NCI-H748 (cell line): ENCODE results near the gene HS6ST3.

Experiments used
- DNase-seq: peaks from one replicate; lab custom pipeline; 2025; ENCODE audit not compliant: unreplicated experiment; lab: John Stamatoyannopoulos, UW

The HS6ST3 gene

DNA sequence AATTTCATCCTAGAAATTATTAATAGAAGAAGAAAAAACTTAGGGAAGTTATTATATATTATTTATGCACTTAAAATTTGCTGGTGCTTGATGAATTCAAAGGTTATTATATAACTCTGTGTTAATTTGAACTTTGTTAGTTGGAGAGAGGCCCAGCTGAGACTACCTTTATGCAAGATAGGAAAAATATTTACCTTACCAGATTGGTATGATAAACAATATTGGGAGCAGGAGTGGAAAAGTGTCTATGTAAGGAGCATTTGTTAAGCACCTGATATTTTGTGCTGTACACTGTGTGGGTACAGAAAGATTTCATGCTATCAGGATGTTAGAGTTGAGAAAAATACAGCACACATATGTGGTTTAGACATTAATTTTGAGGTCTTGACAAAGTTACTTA is 547.1 kb downstream of the HS6ST3 start:
- DNase-seq: no peak

DNA sequence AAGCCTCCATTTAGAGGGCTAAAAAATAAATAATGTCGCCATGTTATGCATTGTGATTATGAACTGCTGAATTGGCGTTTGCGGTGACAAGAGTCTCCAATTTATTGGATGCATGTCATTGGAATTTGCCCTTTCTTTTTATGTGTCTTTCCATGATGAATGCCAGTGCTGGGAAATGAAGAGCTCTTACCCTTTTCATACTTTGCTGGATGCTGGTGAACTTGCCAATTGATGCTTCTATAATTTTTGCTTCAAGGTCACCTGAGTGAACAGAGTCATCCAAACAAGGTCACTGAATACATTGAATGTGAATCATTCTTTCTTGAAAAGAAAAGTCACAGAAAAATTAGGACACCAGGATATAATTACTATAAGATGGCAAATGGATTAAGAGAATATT is 556.2 kb downstream of the HS6ST3 start:
- no peak for DNase-seq

DNA sequence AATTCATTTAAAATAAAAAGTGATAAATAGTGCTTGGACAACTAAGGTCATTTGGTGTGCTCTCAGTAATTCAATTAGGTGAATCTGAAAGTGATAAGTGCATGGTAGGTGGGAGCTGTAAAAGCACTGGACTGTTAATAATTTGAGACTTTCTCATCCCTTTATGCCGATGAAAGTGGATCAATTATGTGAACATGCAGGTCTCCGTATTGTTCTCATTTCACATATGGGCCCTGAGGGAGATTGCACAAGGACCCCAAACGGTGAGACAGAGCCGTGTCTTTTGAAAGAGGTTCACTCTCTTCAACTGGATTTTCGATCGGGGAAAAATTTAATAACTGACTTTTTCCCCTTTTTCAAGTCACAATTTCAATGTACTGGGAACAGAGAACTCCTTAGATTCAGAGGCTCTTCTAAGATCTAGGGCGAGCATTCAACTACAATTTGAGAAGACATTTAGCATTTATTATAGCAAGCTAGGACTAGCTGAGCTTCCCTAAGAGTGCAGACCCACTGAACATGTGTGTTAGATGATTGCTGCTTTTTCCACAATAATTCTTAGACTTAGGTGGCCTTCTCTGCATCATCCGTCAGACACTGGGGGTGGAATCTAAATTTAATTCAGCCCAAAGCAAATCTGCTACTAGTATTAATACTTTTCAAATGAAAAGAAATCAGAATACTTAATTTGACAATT is 556.8 kb downstream of the HS6ST3 start:
- no peak for DNase-seq

DNA sequence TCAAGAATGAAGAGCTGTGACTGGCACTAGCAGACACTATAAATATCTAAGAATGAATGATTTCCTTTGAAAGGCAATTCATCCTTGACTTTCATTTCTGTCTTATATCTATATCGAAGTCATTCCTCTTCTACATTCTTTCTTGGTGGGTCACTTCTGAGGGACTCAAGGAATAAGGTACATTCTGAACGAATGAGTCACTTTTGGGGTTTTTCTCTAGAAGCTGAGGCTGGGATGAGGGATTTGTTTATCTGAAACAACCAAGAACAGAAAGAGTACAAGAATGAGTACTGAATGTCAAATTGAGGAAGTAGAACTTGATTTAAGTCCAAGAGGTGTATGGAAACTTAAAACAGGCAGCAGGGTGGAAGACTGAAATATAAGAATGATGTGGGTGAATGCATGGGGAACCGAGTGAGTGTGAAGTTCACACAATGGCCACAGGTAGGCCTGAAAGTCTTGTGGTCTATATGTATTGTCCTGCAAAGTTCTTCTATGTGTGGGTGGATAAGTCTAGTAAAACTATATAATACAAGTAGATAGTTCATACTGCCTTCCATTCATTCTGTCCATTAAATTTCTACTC is 560.5 kb downstream of the HS6ST3 start:
- no peak for DNase-seq

DNA sequence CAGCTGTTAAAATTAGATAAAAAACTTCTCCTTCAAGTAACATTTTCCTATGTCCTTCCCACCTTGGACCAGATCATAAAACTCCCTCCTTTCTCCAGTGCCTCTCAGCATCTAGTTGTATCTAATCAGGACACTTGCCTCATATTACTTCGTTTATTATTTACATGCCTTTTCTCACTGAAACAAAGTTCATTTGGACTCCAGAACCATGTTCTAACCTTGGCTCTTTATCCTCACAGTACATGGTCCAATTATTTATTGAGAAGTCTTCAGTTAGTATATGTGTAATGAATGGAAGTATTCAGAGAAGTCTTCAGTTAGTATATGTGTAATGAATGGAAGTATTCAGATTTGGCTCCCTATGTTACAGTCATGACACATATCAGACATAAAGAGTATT is 561.7 kb downstream of the HS6ST3 start:
- DNase-seq: no peak

DNA sequence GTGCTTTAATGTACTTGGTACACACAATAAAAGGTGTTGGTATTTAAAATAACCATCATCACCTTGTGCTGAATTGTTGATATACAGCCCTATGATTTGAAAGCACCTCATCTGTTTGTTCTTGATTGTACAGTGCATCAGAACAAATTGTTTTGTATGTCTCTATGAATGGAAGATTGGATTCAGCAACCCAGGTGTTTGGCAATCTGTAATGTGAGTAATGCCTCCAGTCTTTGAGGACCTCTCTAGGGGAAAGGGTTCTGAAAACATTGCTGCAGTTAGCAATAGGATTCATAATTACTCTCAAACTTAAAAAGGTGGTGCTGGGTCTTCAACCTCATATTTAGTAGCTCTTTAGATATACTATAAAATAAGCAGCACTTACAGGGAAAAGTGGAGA is 562.6 kb downstream of the HS6ST3 start:
- DNase-seq: peak; percentile 23

DNA sequence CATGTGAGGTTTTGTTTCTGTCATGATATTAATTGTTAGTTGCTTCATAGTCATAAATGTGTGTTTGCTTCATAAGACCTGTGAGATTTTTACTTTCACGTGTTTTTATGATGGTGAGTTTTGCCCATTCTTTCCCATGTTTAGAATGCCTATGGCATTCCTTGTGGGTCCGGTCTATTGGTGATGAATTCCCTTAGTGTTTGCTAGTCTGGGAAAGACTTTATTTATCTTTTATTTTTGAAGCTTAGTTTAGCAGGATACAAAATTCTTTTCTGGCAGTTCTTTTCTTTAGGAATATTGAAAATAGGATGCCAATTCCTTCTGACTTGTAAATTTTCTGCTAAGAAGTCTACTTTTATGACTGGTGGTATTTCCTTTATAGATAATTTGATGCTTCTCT is 571.7 kb downstream of the HS6ST3 start:
- DNase-seq: no peak

DNA sequence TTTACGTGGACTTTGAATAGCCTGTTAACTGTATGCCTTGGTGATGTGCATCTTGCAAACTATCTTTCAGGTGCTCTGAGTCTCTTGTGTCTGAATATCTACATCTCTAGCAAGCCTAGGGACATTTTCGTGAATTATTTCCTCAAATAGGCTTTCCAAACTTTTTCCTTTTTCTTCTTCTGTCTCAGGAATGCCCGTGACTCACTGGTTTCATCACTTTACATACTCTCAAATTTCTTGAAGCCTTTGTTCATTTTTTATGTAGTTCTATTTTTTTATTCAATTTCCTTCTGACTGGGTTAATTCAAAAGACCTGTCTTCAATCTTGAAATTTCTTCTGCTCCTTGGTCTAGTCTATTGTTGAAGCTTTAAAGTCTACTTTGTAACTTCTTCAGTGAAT is 572.1 kb downstream of the HS6ST3 start:
- DNase-seq: no peak

DNA sequence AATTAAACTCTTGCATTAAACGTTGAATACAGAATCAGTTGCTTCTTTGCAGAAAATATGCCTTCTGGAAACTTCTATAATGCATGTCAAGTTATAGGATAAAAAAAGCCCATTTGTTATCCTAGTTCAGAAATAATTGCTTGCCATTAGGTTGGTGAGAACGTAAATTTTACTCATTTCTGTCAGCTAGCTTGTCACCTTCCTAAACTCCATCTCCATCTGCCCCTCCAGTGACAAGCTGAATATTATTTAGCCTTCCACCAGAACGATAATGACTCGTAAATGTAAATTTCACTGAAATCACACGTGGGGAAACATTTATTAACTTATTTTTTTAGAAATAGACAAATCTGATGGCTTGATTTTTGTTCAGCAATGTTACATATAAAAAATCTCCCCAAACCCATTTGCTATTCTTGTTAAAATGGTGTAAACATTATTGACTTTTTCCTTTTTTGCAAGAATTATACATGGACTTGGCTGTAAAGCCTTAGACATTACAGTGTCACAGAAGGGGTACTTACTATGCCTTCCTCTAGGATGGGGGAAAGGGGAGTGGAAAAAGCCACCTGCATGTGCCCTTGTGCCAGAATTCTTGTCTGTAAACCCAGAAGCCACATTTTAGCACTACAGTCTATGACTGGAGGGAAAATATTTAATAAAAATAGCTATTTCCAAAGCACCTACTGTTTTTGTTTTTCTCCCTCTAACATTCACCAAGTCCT is 577.5 kb downstream of the HS6ST3 start:
- no peak for DNase-seq

DNA sequence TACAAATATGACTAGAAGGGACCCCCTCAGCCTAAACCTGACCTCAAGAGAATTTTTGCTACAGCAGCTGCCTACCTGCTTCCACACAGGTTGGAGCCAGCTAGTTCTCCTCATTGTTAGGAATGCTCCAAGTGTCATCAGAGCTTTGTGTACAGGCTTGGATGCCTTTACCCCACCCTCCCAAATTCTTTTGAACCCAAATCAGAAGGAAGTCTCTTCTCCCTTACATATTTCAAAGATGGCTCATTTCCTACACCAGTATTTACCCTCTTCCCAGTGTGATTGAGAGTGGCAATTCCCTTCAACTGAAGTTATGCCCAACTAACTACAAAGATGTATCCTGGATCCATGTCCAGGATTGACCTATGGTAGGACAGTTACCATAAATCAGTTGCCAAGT is 581.2 kb downstream of the HS6ST3 start:
- DNase-seq: no peak

DNA sequence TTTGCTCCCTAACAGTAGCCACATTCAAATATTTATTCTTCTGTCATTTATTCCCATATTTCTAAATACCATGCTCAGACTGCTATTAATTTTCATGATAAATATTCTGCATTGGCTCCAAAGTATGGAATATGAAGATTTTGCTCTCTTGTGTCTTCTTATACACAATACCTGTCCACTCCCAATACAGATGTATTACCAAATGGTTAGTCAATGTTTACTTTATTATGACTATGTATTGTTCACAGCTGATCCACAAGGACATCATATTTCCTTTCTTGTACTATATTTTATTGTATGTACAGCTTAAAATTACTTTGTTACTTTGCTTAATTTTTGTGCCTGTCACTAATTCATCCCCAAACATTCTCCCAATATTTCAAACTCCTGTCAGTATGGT is 582.1 kb downstream of the HS6ST3 start:
- DNase-seq: no peak

DNA sequence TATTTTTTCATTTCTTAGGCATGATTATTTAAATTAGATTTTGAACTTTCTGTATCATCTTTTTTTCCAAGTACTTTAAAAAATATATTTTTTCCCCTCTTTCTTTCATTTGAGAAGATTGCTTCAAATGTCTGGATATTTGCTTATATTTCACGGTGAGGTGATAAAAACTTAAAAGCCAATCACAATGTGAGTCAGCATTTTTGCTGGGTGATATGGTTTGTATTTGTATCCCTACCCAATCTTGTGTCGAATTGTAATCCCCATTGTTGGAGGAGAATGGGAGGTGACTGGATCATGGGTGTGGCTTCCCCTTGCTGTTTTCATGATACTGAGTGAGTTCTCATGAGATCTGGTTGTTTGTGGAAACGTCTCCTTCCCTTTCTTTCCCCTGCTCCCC is 583.9 kb downstream of the HS6ST3 start:
- DNase-seq: no peak

DNA sequence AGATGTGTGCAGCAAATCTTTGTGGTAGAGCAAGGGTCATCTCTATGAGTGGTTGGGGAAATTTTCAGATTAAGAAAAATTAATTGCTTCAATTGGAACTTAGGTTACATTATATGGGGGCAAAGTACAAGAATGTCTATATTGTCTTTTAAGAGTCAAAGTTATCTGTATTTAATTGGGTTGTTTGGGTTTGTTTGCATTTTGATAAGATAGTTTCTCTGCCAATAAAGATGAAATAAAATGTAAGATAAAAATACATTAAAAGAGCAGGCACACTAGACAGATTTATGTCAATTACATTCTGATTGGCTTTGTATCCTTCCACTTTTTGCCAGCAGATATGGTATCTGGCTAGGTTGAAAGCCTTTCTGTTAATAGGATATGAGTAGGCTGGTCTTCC is 587.1 kb downstream of the HS6ST3 start:
- DNase-seq: no peak

DNA sequence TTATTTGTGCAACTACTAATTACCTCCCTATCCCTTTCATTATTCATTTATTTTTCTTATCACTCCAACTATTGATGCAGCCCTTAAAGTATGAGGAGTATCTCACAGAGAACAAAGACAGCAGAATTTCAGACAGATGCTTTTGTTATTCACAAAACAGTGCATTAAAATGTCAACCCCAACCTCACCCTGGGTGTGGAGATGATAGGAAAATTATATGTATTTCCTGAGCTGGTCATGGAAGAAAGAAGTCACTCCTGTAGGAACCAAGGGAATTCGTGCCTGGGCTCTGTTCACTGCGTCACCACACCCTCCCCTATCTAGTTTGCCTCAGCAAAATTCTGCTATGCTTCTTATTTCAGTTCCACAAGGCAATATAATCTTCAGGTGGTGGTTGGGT is 588.9 kb downstream of the HS6ST3 start:
- no peak for DNase-seq

DNA sequence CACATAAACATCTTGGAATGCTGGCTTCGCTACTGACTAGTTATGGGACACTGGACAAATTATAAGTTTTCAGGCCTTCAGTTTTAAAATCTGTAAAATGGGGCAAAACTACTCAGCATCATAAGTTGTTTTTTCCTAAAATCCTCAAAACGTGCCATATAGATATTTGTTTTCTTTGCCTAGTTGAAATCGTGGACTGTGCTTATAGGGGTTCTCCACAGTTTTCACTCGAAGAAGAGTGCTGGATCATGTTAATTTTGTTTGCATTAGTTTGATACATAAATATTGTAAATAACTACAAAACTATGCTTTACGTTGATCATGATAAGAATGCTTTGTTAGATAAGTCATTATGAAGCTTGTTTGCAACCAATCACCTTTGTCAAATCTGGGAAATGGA is 591.0 kb downstream of the HS6ST3 start:
- DNase-seq: no peak

DNA sequence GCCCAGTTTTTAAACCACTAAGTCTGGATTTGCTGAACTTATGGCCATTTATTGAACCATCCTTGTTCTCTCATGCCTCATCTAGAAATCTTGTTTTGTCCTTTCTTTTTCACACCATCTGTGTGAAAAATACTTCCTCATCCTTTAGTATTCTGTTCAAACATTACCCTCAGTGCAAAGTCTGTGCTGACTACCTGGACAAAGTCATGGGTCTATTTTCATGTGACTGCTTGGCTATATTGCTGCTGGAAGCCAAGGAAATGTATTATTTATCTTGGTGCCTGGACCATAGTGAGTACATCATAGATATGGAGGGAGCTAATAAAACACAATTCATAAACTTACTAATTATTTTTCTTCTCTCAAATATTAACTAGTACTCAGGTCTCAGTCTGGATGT is 591.9 kb downstream of the HS6ST3 start:
- DNase-seq: no peak

DNA sequence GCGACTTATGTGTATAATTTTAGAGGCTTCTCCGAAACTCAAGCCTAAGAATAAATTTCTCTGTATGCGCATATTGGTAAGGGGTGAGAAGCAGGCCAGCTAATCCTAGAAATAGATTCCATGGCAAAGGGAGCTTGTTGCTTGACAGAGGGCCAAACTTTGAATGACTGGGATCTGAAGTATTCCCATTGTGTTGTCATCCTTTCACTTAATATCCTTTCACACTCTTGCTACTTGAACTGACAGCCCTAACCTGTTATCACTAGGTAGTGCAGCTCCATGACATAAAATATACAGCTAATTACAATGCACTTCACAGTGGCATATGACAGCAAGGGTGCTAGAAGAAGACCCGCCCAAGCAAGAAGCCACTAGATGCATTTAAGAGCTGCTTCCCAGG is 594.6 kb downstream of the HS6ST3 start:
- DNase-seq: no peak

DNA sequence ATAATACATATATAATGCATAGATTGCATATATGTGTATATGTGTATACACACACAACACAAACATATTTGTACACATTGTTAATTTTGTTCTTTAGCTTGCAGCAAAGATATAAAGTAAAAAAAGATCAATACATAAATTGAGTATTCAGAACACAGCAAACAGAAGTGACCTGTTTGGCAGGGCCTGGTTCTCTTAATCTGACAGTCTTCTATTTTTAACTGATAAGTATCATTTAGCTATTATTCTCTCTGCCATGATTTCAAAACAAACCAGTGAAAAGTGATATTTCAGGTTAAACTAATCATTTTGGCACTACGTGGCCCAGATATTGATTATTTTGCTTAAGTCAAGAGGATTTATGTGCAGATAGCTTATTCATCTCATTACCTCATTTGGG is 595.0 kb downstream of the HS6ST3 start:
- DNase-seq: no peak

DNA sequence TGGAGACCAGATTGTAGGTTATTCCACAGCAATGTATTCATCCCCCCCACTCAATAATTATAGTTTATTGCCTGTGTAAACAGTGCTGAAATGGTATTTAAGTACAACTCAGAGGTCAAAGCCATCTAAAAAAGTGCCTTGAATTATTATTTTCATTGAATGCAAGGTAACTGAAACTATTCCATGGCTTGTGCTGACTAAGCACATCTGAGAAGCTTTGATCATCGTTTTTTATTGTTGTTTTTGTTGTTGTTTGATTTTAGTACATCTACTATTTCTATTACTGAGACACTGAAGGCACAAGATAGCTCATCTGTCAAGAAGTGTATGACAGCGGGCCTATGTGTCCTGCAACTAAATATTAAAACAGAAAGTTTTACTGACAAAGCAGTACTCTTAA is 596.4 kb downstream of the HS6ST3 start:
- no peak for DNase-seq

DNA sequence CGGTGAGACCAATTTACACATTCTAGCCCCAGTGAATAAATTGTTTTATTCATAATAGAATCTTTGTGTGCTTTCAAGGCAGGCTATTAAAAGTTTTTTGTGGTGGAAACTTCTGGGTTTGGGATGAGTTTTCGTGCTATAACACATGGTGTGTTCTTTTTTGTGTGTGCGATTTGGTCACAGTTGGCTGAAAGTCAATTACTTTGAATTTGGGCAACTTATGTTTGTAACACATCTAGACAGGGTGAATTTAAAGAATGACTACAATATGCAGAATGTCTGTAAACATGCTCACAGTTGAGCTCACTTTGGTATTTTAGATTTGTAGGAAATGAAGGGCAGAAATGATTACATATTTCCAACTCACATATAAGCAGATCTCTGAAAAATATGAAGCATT is 597.3 kb downstream of the HS6ST3 start:
- DNase-seq: no peak

DNA sequence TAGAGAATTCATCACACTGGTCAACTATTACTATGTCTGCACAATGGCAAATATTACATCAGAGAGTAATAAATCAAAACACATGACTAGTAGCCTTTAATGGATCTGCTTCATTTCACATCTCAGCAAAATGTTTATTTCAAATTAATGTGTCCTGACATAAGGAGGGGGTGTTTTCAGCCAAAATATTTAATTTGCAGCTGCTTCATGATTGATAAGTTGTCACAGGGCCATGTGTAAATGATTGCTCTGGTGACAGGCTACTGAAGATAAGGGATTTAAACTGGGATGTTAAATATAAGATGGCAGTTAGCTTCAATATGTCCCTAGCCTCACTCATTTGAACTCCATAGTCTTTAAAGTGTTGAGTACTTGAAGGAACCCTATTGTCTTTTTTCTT is 601.1 kb downstream of the HS6ST3 start:
- DNase-seq: no peak

DNA sequence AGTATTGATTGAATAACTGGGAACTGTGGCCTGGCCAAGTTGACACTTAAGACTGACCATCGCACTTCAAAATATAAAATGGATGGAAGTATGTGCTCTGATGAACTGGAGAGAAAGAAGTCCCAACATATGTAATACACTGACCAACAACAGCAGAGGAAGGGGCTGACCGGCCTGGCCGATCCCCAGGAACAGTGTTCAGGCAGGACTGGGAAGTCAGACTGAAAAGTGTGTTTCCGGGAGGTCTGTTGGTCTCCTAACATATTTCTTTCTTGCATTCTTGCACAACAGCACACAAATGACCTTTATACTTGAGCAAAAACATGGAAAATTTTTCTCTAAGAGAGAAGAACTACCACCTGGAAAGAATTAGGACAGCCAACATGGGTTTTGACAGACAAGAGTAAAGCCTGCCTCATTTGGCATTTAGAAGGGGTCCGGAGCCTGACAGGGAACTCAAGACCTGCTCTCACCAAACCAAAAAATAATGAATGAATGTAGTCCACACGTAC is 606.5 kb downstream of the HS6ST3 start:
- DNase-seq: no peak
